Measurements from ENCODE around the gene CATSPERZ. TPM values are rescaled to one million over a fixed set of nuclear protein-coding genes. Genes with fewer than 3 reads are reported as not detected.

CATSPERZ gene
- total RNA-seq, 4 donors from 2014 or later, result 20.9 TPM; not detected in 3

DNA sequence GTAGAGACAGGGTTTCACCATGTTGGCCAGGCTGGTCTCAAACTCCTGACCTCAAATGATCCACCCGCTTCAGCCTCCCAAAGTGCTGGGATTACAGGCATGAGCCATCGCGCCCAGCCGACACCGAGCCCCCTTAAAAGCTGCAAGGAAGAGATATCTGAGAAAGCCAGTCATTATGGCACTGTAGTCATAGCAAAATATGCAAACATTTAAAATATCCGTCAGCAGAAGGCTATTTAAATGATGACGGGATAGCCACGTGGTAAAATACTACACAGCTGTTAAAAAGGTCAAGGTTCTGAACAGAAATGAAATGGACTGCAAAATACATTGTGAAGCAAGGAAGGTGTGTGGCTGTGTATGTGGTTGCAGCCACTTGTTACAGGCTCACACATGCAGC lies 33.4 kb downstream of the CATSPERZ start:
- Histone ChIP-seq H3K4me1 (peaks cover 10 to 51% (median 33%) of the 10 kb centered on the region in 4 donors), H3K4me3 (no peak overlapping the region), H3K27me3 (no peaks in the 10 kb centered on the region), H3K36me3 (no peaks in the 10 kb centered on the region), H3K9me3 (no peaks in the 10 kb centered on the region), H3K27ac (no peak overlapping the region)
- TF ChIP-seq POLR2A (IDR thresholded peaks at IDR 0.05) (no peak), EP300 (IDR thresholded peaks at IDR 0.05; ENCODE audit: low read depth) (no peak), POLR2AphosphoS5 (IDR thresholded peaks at IDR 0.05) (no peak)
- TF ChIP-seq, protein P1, sequence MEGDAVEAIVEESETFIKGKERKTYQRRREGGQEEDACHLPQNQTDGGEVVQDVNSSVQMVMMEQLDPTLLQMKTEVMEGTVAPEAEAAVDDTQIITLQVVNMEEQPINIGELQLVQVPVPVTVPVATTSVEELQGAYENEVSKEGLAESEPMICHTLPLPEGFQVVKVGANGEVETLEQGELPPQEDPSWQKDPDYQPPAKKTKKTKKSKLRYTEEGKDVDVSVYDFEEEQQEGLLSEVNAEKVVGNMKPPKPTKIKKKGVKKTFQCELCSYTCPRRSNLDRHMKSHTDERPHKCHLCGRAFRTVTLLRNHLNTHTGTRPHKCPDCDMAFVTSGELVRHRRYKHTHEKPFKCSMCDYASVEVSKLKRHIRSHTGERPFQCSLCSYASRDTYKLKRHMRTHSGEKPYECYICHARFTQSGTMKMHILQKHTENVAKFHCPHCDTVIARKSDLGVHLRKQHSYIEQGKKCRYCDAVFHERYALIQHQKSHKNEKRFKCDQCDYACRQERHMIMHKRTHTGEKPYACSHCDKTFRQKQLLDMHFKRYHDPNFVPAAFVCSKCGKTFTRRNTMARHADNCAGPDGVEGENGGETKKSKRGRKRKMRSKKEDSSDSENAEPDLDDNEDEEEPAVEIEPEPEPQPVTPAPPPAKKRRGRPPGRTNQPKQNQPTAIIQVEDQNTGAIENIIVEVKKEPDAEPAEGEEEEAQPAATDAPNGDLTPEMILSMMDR (IDR thresholded peaks at IDR 0.05), result no peak
- intact Hi-C loops (cut with DNase I; ENCODE audit: low total_unique reads) (no loop called here), in situ Hi-C loops (cut with MboI; ENCODE audit: low pct_ligation_motif_present in 1 of 4, low pct_unique_long_range_greater_than_20kb in 1 of 4, low sequenced_read_pairs in 3 of 4) (no loop called here)
- no peak for DNase-seq
- 33 to 88% methylated on average over 2 to 8 of the region's 8 CpGs for WGBS, 2 donors (ENCODE audit: low coverage in 1 of 2)

DNA sequence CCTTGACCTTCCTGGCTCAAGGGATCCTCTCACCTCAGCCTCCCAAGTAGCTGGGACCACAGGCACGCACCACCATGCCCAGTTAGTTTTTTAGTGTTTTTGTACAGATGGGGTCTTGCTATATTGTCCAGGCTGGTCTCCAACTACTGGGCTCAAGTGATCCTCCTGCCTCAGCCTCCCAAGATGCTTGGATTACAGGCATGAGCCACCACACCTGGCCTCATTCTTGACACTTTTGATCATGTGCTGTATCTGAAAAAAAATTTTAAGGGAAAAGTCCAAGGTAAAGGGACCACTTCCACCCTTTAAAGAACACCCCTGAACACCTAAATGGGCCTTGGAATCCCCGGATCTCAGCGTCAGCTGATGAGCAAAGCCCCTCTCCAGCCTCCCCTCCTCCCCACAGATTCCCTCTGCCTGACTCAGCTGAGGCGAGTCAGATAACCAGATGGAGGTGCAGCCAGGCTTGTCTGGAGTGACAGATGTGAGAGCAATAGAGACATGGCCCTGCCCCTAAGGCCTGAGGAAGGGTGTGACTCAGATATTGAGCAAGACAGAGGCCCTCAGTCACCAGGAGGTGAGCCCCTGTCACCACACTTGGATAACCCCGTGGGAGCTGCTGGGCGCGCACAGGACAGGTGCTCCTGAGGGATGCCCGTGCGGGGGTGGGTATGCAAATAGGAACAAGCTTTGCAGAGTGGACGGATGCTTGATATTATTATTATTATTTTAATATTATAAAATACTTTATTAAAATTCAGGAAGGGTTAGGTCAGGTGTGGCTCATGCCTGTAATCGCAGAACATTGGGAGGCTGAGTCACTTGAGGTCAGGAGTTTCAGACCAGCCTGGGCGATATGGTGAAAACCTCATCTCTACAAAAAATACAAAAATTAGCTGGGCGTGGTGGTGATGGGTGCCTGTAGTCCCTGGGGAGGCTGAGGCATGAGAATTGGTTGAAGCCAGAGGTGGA lies 34.9 kb downstream of the CATSPERZ start:
- TF ChIP-seq POLR2A (IDR thresholded peaks at IDR 0.05) (no peak), POLR2AphosphoS5 (IDR thresholded peaks at IDR 0.05) (peak in 2 of 3 donors; percentile 27 to 66), EP300 (IDR thresholded peaks at IDR 0.05; ENCODE audit: low read depth) (no peak)
- TF ChIP-seq, protein P1 (IDR thresholded peaks at IDR 0.05), result peak in 1 of 5 experiments; percentile 22
- Histone ChIP-seq H3K4me3 (no peak overlapping the region), H3K27ac (peak overlapping the region; percentile 14 to 55 (median 43)), H3K4me1 (peaks cover 10 to 38% (median 25%) of the 10 kb centered on the region in 4 donors), H3K36me3 (no peaks in the 10 kb centered on the region), H3K9me3 (no peaks in the 10 kb centered on the region), H3K27me3 (no peaks in the 10 kb centered on the region)
- 48 to 50% methylated on average over 6 to 13 of the region's 13 CpGs for WGBS, 2 donors (ENCODE audit: low coverage in 1 of 2)
- intact Hi-C loops (cut with DNase I; ENCODE audit: low total_unique reads) (no loop called here), in situ Hi-C loops (cut with MboI; ENCODE audit: low pct_ligation_motif_present in 1 of 4, low pct_unique_long_range_greater_than_20kb in 1 of 4, low sequenced_read_pairs in 3 of 4) (no loop called here)
- DNase-seq, result peak; percentile 78

DNA sequence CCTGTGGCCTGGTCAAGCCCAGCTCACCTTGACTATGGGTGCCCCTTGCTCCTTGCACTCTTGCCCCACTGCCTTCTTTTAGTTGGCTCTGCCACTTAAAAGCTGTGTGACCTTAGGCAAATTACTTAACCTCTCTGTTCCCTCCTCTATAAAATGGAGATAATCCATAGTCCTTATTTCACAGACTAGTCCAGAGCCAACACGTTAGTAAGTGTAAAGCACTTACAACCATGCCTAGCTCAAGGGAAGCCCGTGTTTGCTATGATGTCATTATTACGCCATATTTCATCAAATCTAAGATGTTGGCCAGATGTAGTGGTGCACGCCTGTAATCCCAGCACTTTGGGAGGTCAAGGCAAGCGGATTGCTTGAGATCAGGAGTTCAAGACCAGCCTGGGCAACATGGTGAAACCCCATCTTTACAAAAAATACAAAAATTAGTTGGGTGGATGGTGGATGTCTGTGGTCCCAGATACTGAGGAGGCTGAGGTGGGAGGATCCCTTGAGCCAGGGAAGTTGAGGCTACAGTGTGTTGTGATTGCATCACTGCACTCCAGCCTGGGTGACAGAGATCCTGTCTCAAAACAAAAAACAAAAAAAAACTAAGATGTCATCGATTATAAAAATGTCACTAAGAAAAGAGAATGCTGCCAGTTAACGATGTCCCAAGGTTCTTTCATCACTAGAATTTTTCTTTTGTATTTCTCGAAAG lies 37.5 kb downstream of the CATSPERZ start:
- TF ChIP-seq EP300 (IDR thresholded peaks at IDR 0.05; ENCODE audit: low read depth), result no peak
- no peak for TF ChIP-seq POLR2AphosphoS5 (IDR thresholded peaks at IDR 0.05)
- TF ChIP-seq POLR2A (IDR thresholded peaks at IDR 0.05), result no peak
- TF ChIP-seq, protein P1 (IDR thresholded peaks at IDR 0.05), result no peak
- no peak overlapping the region for H3K27ac ChIP-seq
- intact Hi-C loops (cut with DNase I; ENCODE audit: low total_unique reads), result no loop called here
- in situ Hi-C loops (cut with MboI; ENCODE audit: low pct_ligation_motif_present in 1 of 4, low pct_unique_long_range_greater_than_20kb in 1 of 4, low sequenced_read_pairs in 3 of 4), result no loop called here
- H3K4me3 ChIP-seq, result no peak overlapping the region
- no peaks in the 10 kb centered on the region for H3K27me3 ChIP-seq
- H3K4me1 ChIP-seq, result peaks cover 7 to 27% (median 26%) of the 10 kb centered on the region in 4 donors
- WGBS, 2 donors (ENCODE audit: low coverage in 1 of 2), result 68 to 79% methylated on average over 4 to 8 of the region's 8 CpGs
- no peaks in the 10 kb centered on the region for H3K9me3 ChIP-seq
- no peaks in the 10 kb centered on the region for H3K36me3 ChIP-seq
- DNase-seq, result no peak

DNA sequence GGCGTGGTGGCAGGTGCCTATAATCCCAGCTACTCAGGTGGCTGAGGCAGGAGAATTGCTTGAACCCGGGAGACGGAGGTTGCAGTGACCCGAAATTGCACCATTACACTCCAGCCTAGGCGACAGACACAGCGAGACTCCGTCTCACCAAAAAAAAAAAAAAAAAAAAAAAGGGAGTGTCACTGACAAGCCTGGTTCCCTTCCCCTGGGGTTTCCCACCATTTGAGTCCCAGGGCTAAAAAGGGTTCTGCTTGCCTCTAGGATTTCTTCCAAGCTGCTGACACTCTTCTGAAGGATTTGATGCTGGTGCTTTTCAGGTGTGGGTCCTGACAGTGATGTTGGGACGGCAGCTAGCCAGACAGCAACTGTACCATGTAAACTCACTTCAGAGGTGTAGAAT lies 38.6 kb downstream of the CATSPERZ start:
- intact Hi-C loops (cut with DNase I; ENCODE audit: low total_unique reads) (no loop called here), in situ Hi-C loops (cut with MboI; ENCODE audit: low pct_ligation_motif_present in 1 of 4, low pct_unique_long_range_greater_than_20kb in 1 of 4, low sequenced_read_pairs in 3 of 4) (no loop called here)
- no peak for TF ChIP-seq POLR2AphosphoS5 (IDR thresholded peaks at IDR 0.05)
- TF ChIP-seq POLR2A (IDR thresholded peaks at IDR 0.05), result no peak
- no peak for TF ChIP-seq EP300 (IDR thresholded peaks at IDR 0.05; ENCODE audit: low read depth)
- TF ChIP-seq, protein P1 (IDR thresholded peaks at IDR 0.05), result no peak
- no peaks in the 10 kb centered on the region for H3K9me3 ChIP-seq
- H3K27me3 ChIP-seq, result no peaks in the 10 kb centered on the region
- H3K4me1 ChIP-seq, result peaks cover 7 to 37% (median 32%) of the 10 kb centered on the region in 4 donors
- no peak overlapping the region for H3K27ac ChIP-seq
- 84 to 100% methylated on average over 1 to 8 of the region's 8 CpGs for WGBS, 2 donors (ENCODE audit: low coverage in 1 of 2)
- no peak overlapping the region for H3K4me3 ChIP-seq
- no peaks in the 10 kb centered on the region for H3K36me3 ChIP-seq
- DNase-seq, result no peak

All from transverse colon (tissue), 4 donors.